ENCODE measurements around the gene ERC2.

ERC2 gene

GRCh38 chr3:55541016-55541415 lies 927.3 kb downstream of the ERC2 start:
- H3K4me3 ChIP-seq (ENCODE audit: low read depth, low read length) = no peak overlapping the region
- no peak for DNase-seq (ENCODE audit: low read depth)
- TF ChIP-seq, protein P1, sequence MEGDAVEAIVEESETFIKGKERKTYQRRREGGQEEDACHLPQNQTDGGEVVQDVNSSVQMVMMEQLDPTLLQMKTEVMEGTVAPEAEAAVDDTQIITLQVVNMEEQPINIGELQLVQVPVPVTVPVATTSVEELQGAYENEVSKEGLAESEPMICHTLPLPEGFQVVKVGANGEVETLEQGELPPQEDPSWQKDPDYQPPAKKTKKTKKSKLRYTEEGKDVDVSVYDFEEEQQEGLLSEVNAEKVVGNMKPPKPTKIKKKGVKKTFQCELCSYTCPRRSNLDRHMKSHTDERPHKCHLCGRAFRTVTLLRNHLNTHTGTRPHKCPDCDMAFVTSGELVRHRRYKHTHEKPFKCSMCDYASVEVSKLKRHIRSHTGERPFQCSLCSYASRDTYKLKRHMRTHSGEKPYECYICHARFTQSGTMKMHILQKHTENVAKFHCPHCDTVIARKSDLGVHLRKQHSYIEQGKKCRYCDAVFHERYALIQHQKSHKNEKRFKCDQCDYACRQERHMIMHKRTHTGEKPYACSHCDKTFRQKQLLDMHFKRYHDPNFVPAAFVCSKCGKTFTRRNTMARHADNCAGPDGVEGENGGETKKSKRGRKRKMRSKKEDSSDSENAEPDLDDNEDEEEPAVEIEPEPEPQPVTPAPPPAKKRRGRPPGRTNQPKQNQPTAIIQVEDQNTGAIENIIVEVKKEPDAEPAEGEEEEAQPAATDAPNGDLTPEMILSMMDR (IDR thresholded peaks at IDR 0.05; ENCODE audit: control insufficient read depth, extremely low read depth, insufficient read depth) = no peak

- no peak for DNase-seq (ENCODE audit: low read depth)
- H3K4me3 ChIP-seq (ENCODE audit: low read depth, low read length) = no peak overlapping the region
- TF ChIP-seq, protein P1 (IDR thresholded peaks at IDR 0.05; ENCODE audit: control insufficient read depth, extremely low read depth, insufficient read depth) = no peak
These were observed 927.7 kb downstream of the ERC2 start for GRCh38 chr3:55540579-55540978.

GRCh38 chr3:55538158-55538557 lies 930.1 kb downstream of the ERC2 start:
- H3K4me3 ChIP-seq (ENCODE audit: low read depth, low read length) = no peak overlapping the region
- DNase-seq (ENCODE audit: low read depth) = no peak
- TF ChIP-seq, protein P1 (IDR thresholded peaks at IDR 0.05; ENCODE audit: control insufficient read depth, extremely low read depth, insufficient read depth) = no peak

- TF ChIP-seq, protein P1 (IDR thresholded peaks at IDR 0.05; ENCODE audit: control insufficient read depth, extremely low read depth, insufficient read depth) = no peak
- H3K4me3 ChIP-seq (ENCODE audit: low read depth, low read length) = no peak overlapping the region
- no peak for DNase-seq (ENCODE audit: low read depth)
These were observed 930.7 kb downstream of the ERC2 start for GRCh38 chr3:55537563-55537962.

- no peak for DNase-seq (ENCODE audit: low read depth)
- TF ChIP-seq, protein P1 (IDR thresholded peaks at IDR 0.05; ENCODE audit: control insufficient read depth, extremely low read depth, insufficient read depth) = no peak
These were observed 931.1 kb downstream of the ERC2 start for GRCh38 chr3:55537129-55537528.

GRCh38 chr3:55534876-55535275 lies 933.4 kb downstream of the ERC2 start:
- no peak for DNase-seq (ENCODE audit: low read depth)
- no peak overlapping the region for H3K4me3 ChIP-seq (ENCODE audit: low read depth, low read length)
- TF ChIP-seq, protein P1 (IDR thresholded peaks at IDR 0.05; ENCODE audit: control insufficient read depth, extremely low read depth, insufficient read depth) = no peak

More at GRCh38 chr3:55537129-55537528, 931.1 kb downstream of the ERC2 start:
- no peak overlapping the region for H3K4me3 ChIP-seq (ENCODE audit: low read depth, low read length)

DNA sequence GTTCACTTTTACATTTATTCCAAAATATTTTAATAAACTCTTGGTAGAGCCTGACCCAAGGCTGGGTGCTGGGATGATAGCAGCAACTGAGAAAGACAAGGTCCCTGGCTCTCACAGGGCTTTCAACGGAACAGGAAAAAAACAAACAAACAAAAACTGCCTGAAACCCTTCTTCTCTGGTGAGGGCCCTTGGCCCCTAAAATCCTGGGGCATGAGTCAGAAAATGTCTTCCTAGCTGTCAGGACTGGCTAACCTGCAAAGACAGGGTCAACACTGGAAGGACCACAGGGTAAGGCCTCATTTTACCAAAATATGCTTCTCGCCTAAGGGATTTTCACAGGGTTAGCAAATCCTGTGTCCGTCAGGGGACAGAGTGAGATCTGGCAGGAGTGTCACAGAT lies 935.5 kb downstream of the ERC2 start:
- no peak for DNase-seq (ENCODE audit: low read depth)
- no peak overlapping the region for H3K4me3 ChIP-seq (ENCODE audit: low read depth, low read length)
- TF ChIP-seq, protein P1 (IDR thresholded peaks at IDR 0.05; ENCODE audit: control insufficient read depth, extremely low read depth, insufficient read depth) = no peak

Data from LNCaP clone FGC (cell line).